ENCODE measurements around the gene REXO4. TPM values are rescaled to one million over a fixed set of nuclear protein-coding genes. Genes with fewer than 3 reads are reported as not detected.

Gene REXO4
- total and polyA plus RNA-seq, 2 of the 8 experiments (the other 6 are each of a cell fraction or from before 2014, with no cell fraction given) = 19.1 to 38.3 TPM

DNA sequence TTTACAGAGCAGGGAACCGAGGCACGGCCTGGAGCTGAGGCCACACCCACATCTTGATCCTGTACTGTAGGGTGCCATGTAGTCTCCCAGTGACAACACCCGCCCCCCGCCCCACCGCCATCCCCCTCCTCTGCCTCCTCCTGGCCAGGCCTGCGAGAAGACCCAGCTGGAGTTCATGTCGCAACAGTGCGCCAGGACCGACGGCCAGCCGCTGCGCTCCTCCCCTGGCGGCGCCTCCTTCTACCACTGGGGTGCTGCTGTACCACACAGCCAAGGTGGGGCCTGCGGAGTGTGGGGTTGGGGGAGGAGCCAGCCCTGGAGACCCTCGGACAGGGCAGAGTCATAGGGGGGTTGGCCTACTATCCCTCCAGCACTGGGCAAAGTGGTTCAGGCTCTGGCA is 18.9 kb upstream of the REXO4 start:
- WGBS, 2 experiments (ENCODE audit: extremely low coverage in 1 of 2, insufficient coverage in 1 of 2, insufficient read length in 1 of 2, insufficient replicate concordance in 2 of 2, low coverage in 1 of 2, low lambda C conversion rate in 2 of 2, missing lambda C conversion rate in 1 of 2) = 81% methylated on average over 7 of the region's 16 CpGs; no CpG with 5 or more reads in 1 of the 2 experiments
- no peak overlapping the region for H3K4me3 ChIP-seq (ENCODE audit: extremely low read depth in 1 of 4, insufficient read depth in 2 of 4, low read depth in 3 of 4, low read length in 4 of 4)

More for the DNA sequence above, 18.9 kb upstream of the REXO4 start:
- Histone ChIP-seq H3K4me1 (replicated peaks in 1 of 4; ENCODE audit: control insufficient read depth in 3 of 4, insufficient read depth in 4 of 4, low read length in 3 of 4) (no peaks in the 10 kb centered on the region), H2BK120ac (replicated peaks; ENCODE audit: low read depth, low read length) (no peak overlapping the region), H3K4me2 (ENCODE audit: insufficient read depth in 1 of 2, low read depth in 2 of 2, low read length in 2 of 2) (no peak overlapping the region), H3K56ac (replicated peaks; ENCODE audit: insufficient read length, low read depth, low read length) (no peak overlapping the region), H2BK15ac (ENCODE audit: low read length) (no peak overlapping the region), H3K79me2 (ENCODE audit: control insufficient read depth in 1 of 2, insufficient read depth in 2 of 2, low read length in 2 of 2) (no peaks in the 10 kb centered on the region), H3K36me3 (ENCODE audit: control insufficient read depth in 2 of 4, insufficient read depth in 4 of 4, low read length in 3 of 4) (no peaks in the 10 kb centered on the region), H4K20me1 (replicated peaks in 1 of 2; ENCODE audit: control insufficient read depth in 1 of 2, insufficient read depth in 2 of 2, low read length in 2 of 2) (peaks cover 0 to 2% of the 10 kb centered on the region in 2 experiments), H3K9ac (replicated peaks in 1 of 4; ENCODE audit: extremely low read depth in 1 of 4, low read depth in 3 of 4, low read length in 3 of 4) (no peak overlapping the region), H3K23ac (ENCODE audit: insufficient read length) (no peak overlapping the region), H2BK12ac (ENCODE audit: low read depth, low read length) (no peak overlapping the region), H4K5ac (ENCODE audit: insufficient read length, low read depth, low read length) (no peak overlapping the region), H3K23me2 (ENCODE audit: low read depth, low read length) (no peaks in the 10 kb centered on the region), H3K14ac (ENCODE audit: insufficient read length) (no peak overlapping the region), H3K18ac (ENCODE audit: extremely low read depth, low read length) (no peak overlapping the region), H2AFZ (ENCODE audit: low read length) (no peak overlapping the region), H2BK5ac (ENCODE audit: low read depth, low read length) (no peak overlapping the region), H3K79me1 (ENCODE audit: low read depth, low read length) (no peaks in the 10 kb centered on the region), H4K91ac (replicated peaks; ENCODE audit: insufficient read length, low read length) (no peak overlapping the region), H3K27ac (ENCODE audit: low read depth, low read length) (no peak overlapping the region), H2BK20ac (ENCODE audit: low read length) (no peak overlapping the region), H3K27me3 (replicated peaks in 1 of 4; ENCODE audit: control insufficient read depth in 3 of 4, extremely low read depth in 1 of 4, insufficient read depth in 3 of 4, low read length in 3 of 4) (no peaks in the 10 kb centered on the region), H2AK5ac (ENCODE audit: low read depth, low read length) (no peak overlapping the region), H4K8ac (ENCODE audit: extremely low read depth, insufficient read depth, low read length) (no peak overlapping the region), H3K9me3 (ENCODE audit: insufficient read depth in 2 of 2, low read depth in 1 of 2, low read length in 1 of 2) (no peaks in the 10 kb centered on the region), H3K4ac (replicated peaks; ENCODE audit: insufficient read length, low read depth, low read length) (no peak overlapping the region)
- FAIRE-seq (no peak), DNase-seq (ENCODE audit: low read depth in 1 of 2, low spot score in 2 of 2) (no peak)
- POLR2A ChIA-PET (ENCODE audit: partially characterized antibody) = interaction anchor here (1.1 to 1.9 kb wide), 2 partner anchors 23 to 88 kb away, joined by 3 to 5 read pairs; partner anchors contain the start of genes CACFD1, MED22 and RPL7A
- no peak for TF ChIP-seq MAFK (IDR thresholded peaks at IDR 0.05; ENCODE audit: low read depth, low read length)
- TF ChIP-seq SIX5 (IDR thresholded peaks at IDR 0.05; ENCODE audit: low read depth, low read length) = no peak
- TF ChIP-seq TEAD4 (IDR thresholded peaks at IDR 0.05; ENCODE audit: low read depth, low read length) = no peak
- TF ChIP-seq BRCA1 (IDR thresholded peaks at IDR 0.05; ENCODE audit: low read depth, low read length) = no peak
- TF ChIP-seq CEBPB (IDR thresholded peaks at IDR 0.05; ENCODE audit: low read depth, low read length) = no peak
- TF ChIP-seq FOSL1 (IDR thresholded peaks at IDR 0.05; ENCODE audit: insufficient read depth, low read depth, low read length) = no peak
- no peak for TF ChIP-seq ZNF274 (IDR thresholded peaks at IDR 0.05; ENCODE audit: borderline replicate concordance, extremely low read depth, low read length)
- no peak for TF ChIP-seq CTBP2 (IDR thresholded peaks at IDR 0.05; ENCODE audit: borderline replicate concordance, insufficient read depth, insufficient read length, low read length)
- TF ChIP-seq POLR2A (IDR thresholded peaks at IDR 0.05; ENCODE audit: control extremely low read depth in 1 of 2, low read depth in 2 of 2, low read length in 2 of 2) = no peak
- TF ChIP-seq RAD21 (IDR thresholded peaks at IDR 0.05 in 1 of 2, conservative IDR thresholded peaks at IDR 0.05 in 1 of 2; ENCODE audit: low read depth in 2 of 2, low read length in 2 of 2) = no peak
- CTCF ChIA-PET (ENCODE audit: partially characterized antibody) = interaction anchor here (0.9 to 1.7 kb wide), 4 partner anchors 23 to 60 kb away, joined by 3 read pairs; partner anchors contain the start of gene CACFD1

All from H1 (cell line).